ENCODE measurements around the gene TNFRSF6B. TPM values are rescaled to one million over a fixed set of nuclear protein-coding genes. Genes with fewer than 3 reads are reported as not detected.

TNFRSF6B gene
- total RNA-seq, 1 experiment from 2014 or later, result 3.4 TPM

Other genes with a start within 250 kb of the TNFRSF6B start
- 0.31 and 0.36 TPM in 2 replicates for gene KCNQ2, start 224.0 kb upstream of the TNFRSF6B start, total RNA-seq (2014; rRNA removed; shearing (Covaris generic))
- 88.1 and 91.0 TPM in 2 replicates for gene EEF1A2, start 197.6 kb upstream of the TNFRSF6B start, total RNA-seq (2014; rRNA removed; shearing (Covaris generic))
- gene PPDPF, start 175.9 kb upstream of the TNFRSF6B start, total RNA-seq (2014; rRNA removed; shearing (Covaris generic)), result 67.4 and 70.6 TPM in 2 replicates
- 2.0 and 2.4 TPM in 2 replicates for gene PTK6, start 159.3 kb upstream of the TNFRSF6B start, total RNA-seq (2014; rRNA removed; shearing (Covaris generic))
- gene SRMS, start 148.9 kb upstream of the TNFRSF6B start, total RNA-seq (2014; rRNA removed; shearing (Covaris generic)), result not detected in 2 replicates
- gene FNDC11, start 142.5 kb upstream of the TNFRSF6B start, total RNA-seq (2014; rRNA removed; shearing (Covaris generic)), result 1.8 and 2.9 TPM in 2 replicates
- 17.1 and 17.2 TPM in 2 replicates for gene HELZ2, start 122.4 kb upstream of the TNFRSF6B start, total RNA-seq (2014; rRNA removed; shearing (Covaris generic))
- 15.0 and 17.5 TPM in 2 replicates for gene GMEB2, start 69.6 kb upstream of the TNFRSF6B start, total RNA-seq (2014; rRNA removed; shearing (Covaris generic))
- 2.2 and 2.6 TPM in 2 replicates for gene STMN3, start 43.2 kb upstream of the TNFRSF6B start, total RNA-seq (2014; rRNA removed; shearing (Covaris generic))
- 17.8 and 22.2 TPM in 2 replicates for gene RTEL1, start 38.3 kb upstream of the TNFRSF6B start, total RNA-seq (2014; rRNA removed; shearing (Covaris generic))
- 61.1 and 65.7 TPM in 2 replicates for gene ARFRP1, start 11.3 kb downstream of the TNFRSF6B start, total RNA-seq (2014; rRNA removed; shearing (Covaris generic))
- gene ZGPAT, start 11.4 kb downstream of the TNFRSF6B start, total RNA-seq (2014; rRNA removed; shearing (Covaris generic)), result 29.8 and 33.2 TPM in 2 replicates
- gene LIME1, start 40.0 kb downstream of the TNFRSF6B start, total RNA-seq (2014; rRNA removed; shearing (Covaris generic)), result 53.8 and 59.0 TPM in 2 replicates
- gene SLC2A4RG, start 43.1 kb downstream of the TNFRSF6B start, total RNA-seq (2014; rRNA removed; shearing (Covaris generic)), result 88.0 and 97.9 TPM in 2 replicates
- gene ZBTB46, start 134.6 kb downstream of the TNFRSF6B start, total RNA-seq (2014; rRNA removed; shearing (Covaris generic)), result 6.8 and 10.3 TPM in 2 replicates
- not detected in 2 replicates for gene ABHD16B, start 164.8 kb downstream of the TNFRSF6B start, total RNA-seq (2014; rRNA removed; shearing (Covaris generic))
- gene TPD52L2, start 168.6 kb downstream of the TNFRSF6B start, total RNA-seq (2014; rRNA removed; shearing (Covaris generic)), result 149 and 174 TPM in 2 replicates
- 48.1 and 50.2 TPM in 2 replicates for gene DNAJC5, start 198.5 kb downstream of the TNFRSF6B start, total RNA-seq (2014; rRNA removed; shearing (Covaris generic))